Ovary (tissue), 9 donors: ENCODE data around the gene SCYL1. TPM values are rescaled to one million over a fixed set of nuclear protein-coding genes. Genes with fewer than 3 reads are reported as not detected.

Experiments used
- DNase-seq, 5 donors: peaks; one replicate each; pipeline ENCODE4 v3.0.0-alpha.2; 2019 to 2020
- H3K27ac ChIP-seq, 2 donors: fragments of 200-600 bp; one replicate each; pipeline versions ENCODE4 v1.5.1 to v1.8.0; 2019 to 2022
- H3K27me3 ChIP-seq: fragments of 200-600 bp; one replicate; pipeline ENCODE4 v1.8.0; 2022
- H3K36me3 ChIP-seq: fragments of 200-600 bp; sonication (generic); one replicate; pipeline ENCODE4 v1.5.1; 2019
- H3K4me1 ChIP-seq: one replicate; pipeline ENCODE4 v1.8.1; 2013; ENCODE audit warnings: mild to moderate bottlenecking, moderate library complexity; ENCODE audit not compliant: insufficient read depth
- H3K4me3 ChIP-seq: fragments of 200-600 bp; sonication (generic); one replicate; pipeline ENCODE4 v1.5.1; 2017
- H3K9me3 ChIP-seq, 2 donors: fragments of 200-600 bp in 1 of 2; sonication (generic) in 1 of 2; one replicate each; pipeline versions ENCODE4 v1.5.1 to v1.8.1; 2013 to 2019; ENCODE audit warnings: mild to moderate bottlenecking in 1 of 2, moderate library complexity in 1 of 2
- EP300 ChIP-seq: sonication (generic); formaldehyde crosslinking; IDR thresholded peaks from one replicate; pipeline ENCODE4 v1.6.1; 2017; ENCODE audit warnings: antibody characterized with exemption
- POLR2A ChIP-seq: fragments of 450-650 bp; IDR thresholded peaks from one replicate; pipeline ENCODE4 v1.6.1; 2017; ENCODE audit warnings: antibody characterized with exemption, mild to moderate bottlenecking, moderate library complexity
- WGBS, 3 donors: extraction: QIAGEN DNeasy Blood & Tissue Kit in 1 of 3; methylation state at CpG; one replicate each; pipeline versions ENCODE4 v1.1.5 to v1.1.7; 2013 to 2017; 5-methylcytosine and 5-hydroxymethylcytosine counted together
- intact Hi-C, 4 donors: fragments of 100-400 bp; cut with DNase I; formaldehyde crosslinking; loops; one replicate each; pipeline versions ENCODE4 v1.11.0 to v1.15.1; 2022 to 2023
- polyA plus RNA-seq, 2 donors: library from polyadenylated mRNA; stranded (reverse); fragments of 200-250 nt in 1 of 2; fragments of 350-450 nt in 1 of 2; fragmentation: Illumina TruSeq in 1 of 2; extraction: RNeasy Lipid Tissue Mini Kit (QIAGEN cat#74804) in 1 of 2; gene quantifications; one replicate each; pipeline ENCODE4 v1.2.3, GENCODE V29; 2013 to 2014
- total RNA-seq, 7 donors: library from RNA; depleted of rRNA in 2 of 7; stranded (reverse); fragments of >200 nt in 2 of 7; fragmentation: NEBNext Ultra II Directional in 3 of 7; extraction: Animal tissue kit (Norgen Biotek cat#: 25700) in 3 of 7; gene quantifications; one replicate each; pipeline versions ENCODE4 v1.1.0 to v1.2.4, GENCODE V29; 2016 to 2023
- TF ChIP-seq, protein P1 (sequence below), 3 donors: fragments of 450-650 bp in 2 of 3; fragments of 200-600 bp in 1 of 3; IDR thresholded peaks; one replicate each; pipeline versions ENCODE4 v1.5.1 to v1.8.0; 2016 to 2022; ENCODE audit warnings: antibody characterized with exemption in 3 of 3, mild to moderate bottlenecking in 1 of 3
- donor health status: DM: no; HTN: no; CAD: no; lungs with moderate emphysema.
- donor health status: DM: no; HTN: no; CAD: no.
- donor health status: Bipolar disorder and iron deficiency.
- donor health status: DM: yes; HTN: yes; CAD: no.
- donor health status: DM: no; HTN: no; CAD: no.
- donor health status: DM: yes; HTN: yes; CAD: no.

Gene SCYL1
- total and polyA plus RNA-seq, 9 donors, result 11.7 to 118 (median 86.6) TPM

DNA sequence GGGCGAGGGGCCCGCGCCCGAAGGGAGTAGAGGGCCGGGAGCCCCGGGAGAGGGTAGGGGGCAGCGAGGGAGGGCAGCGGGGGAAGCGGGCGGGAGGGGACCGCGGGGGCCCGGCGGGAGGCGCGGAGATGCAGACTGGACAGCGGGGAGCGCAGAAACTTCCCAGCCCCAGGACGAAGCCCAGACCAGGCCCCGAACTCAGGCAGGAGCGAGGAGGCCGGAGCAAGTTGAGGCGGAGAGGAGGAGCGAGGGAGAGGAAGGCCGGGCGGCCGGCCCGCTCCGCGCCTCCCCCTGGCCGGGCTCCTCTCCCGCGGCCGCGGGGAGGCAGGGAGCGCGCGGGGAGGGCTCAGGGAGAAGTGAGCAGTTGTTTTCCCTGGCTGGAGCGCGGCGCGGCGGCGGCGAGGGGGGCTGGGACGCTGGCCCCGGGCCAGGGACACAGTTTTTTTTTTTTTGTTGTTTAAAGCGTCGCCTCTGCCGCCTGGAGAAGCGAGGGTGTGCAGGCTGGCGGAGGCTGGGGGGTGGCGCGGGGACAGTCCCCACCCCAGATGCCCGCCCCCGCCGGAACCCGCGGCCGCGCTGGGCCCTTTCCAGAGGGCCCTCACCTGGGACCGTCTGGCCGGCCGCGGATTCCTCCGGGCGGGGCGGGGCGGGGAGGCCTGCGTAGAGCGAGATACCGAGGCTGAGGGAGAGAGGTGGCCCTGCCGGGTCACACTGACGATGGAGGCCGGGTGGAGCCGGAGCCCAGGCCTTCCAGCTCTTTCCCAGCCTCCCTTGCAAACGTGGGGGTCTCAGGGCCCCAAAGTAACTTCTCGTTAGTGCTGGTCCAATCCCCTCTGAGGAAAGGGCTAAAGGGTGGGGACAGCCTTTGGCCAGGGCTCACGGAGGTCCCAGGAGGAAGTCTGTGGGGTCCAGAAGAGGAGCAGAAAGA, 33.4 kb downstream of the SCYL1 start, which contains the start of gene LTBP3:
Gene LTBP3 (minus strand): TSS at position 358 of the 928 bp plus-strand sequence. CDS start 400 bp downstream, outside the sequence.
- intact Hi-C loops, result no loop called here
- TF ChIP-seq, protein P1, sequence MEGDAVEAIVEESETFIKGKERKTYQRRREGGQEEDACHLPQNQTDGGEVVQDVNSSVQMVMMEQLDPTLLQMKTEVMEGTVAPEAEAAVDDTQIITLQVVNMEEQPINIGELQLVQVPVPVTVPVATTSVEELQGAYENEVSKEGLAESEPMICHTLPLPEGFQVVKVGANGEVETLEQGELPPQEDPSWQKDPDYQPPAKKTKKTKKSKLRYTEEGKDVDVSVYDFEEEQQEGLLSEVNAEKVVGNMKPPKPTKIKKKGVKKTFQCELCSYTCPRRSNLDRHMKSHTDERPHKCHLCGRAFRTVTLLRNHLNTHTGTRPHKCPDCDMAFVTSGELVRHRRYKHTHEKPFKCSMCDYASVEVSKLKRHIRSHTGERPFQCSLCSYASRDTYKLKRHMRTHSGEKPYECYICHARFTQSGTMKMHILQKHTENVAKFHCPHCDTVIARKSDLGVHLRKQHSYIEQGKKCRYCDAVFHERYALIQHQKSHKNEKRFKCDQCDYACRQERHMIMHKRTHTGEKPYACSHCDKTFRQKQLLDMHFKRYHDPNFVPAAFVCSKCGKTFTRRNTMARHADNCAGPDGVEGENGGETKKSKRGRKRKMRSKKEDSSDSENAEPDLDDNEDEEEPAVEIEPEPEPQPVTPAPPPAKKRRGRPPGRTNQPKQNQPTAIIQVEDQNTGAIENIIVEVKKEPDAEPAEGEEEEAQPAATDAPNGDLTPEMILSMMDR (IDR thresholded peaks at IDR 0.05), result no peak
- peak; percentile 26 for TF ChIP-seq POLR2A
- peak; percentile 85 to 90 (median 88) for DNase-seq
- Histone ChIP-seq H3K27ac (peak within 1 kb of the TSS; percentile 95 to 100), H3K9me3 (no peaks in the 10 kb centered on the region), H3K4me3 (peak within 1 kb of the TSS; percentile 55), H3K4me1 (peaks cover 32% of the 10 kb centered on the region), H3K36me3 (no peaks in the 10 kb centered on the region), H3K27me3 (no peaks in the 10 kb centered on the region)
- 0 to 1% (median 0%) methylated on average over 52 to 79 of the region's 79 CpGs for WGBS, 3 donors

DNA sequence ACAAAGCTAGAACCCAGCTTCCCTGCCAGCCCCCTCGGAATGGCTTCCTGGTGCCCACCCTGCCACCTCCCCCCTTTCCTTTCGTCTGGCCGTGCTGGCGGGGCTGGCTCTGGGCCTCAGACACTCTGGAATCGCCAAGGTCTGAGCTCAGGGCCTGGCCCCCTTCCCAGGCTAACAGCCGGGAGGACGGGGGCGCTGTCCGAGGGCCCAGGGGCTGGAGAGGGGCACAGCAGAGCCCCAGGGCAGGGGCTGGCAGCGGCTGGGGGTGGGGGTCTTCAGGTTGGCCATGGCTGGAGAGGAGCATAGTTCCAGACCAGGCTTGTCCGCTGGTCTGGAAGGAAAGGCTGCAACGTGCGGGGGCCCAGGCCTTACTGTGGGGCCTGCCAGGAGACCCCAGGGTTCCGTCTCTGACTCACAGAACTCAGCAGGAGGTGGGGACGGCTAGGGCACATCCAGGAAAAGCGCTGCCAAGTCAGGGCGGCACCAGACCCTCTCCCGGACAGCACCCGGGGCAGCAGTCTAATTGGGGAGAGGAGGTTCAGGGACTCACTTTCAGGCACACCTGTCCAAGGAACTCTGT, 34.1 kb downstream of the SCYL1 start:
- WGBS, 3 donors, result 16 to 25% (median 21%) methylated on average over 11 to 19 of the region's 19 CpGs
- intact Hi-C loops, result no loop called here
- Histone ChIP-seq H3K36me3 (no peaks in the 10 kb centered on the region), H3K27me3 (no peaks in the 10 kb centered on the region), H3K27ac (peak overlapping the region; percentile 95 to 100), H3K9me3 (no peaks in the 10 kb centered on the region), H3K4me3 (peak overlapping the region; percentile 55), H3K4me1 (peaks cover 32% of the 10 kb centered on the region)
- TF ChIP-seq EP300, result no peak
- TF ChIP-seq POLR2A, result no peak
- TF ChIP-seq, protein P1 (IDR thresholded peaks at IDR 0.05), result no peak
- peak; percentile 83 to 91 (median 89) for DNase-seq

DNA sequence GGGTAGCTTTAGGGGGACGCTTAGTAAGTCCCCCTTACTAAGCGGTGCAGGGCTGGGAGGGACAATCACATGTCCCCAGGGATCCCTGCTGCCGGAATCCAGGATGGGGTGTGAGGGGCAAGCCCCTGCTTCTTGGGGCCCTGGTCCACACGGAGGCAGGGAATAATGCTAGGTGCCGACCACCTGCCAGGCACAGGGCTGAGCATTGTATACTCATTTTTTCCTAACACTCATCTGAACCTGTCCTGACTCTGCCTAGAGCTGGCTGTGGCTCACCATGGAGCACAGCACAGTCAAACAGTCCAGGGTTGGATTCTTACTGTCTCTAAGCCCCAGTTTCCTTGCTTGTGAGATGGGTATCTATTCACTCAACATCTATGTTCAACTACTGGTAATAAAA, 34.7 kb downstream of the SCYL1 start:
- Histone ChIP-seq H3K36me3 (no peaks in the 10 kb centered on the region), H3K4me3 (no peak overlapping the region), H3K27me3 (no peaks in the 10 kb centered on the region), H3K4me1 (peaks cover 32% of the 10 kb centered on the region), H3K27ac (peak overlapping the region; percentile 95 to 100), H3K9me3 (no peaks in the 10 kb centered on the region)
- TF ChIP-seq, protein P1 (IDR thresholded peaks at IDR 0.05), result no peak
- TF ChIP-seq EP300 (no peak), POLR2A (no peak)
- intact Hi-C loops, result no loop called here
- WGBS, 3 donors, result 56 to 60% (median 58%) methylated on average over 5 of the region's 5 CpGs
- peak in 1 of 5 donors; percentile 48 for DNase-seq

DNA sequence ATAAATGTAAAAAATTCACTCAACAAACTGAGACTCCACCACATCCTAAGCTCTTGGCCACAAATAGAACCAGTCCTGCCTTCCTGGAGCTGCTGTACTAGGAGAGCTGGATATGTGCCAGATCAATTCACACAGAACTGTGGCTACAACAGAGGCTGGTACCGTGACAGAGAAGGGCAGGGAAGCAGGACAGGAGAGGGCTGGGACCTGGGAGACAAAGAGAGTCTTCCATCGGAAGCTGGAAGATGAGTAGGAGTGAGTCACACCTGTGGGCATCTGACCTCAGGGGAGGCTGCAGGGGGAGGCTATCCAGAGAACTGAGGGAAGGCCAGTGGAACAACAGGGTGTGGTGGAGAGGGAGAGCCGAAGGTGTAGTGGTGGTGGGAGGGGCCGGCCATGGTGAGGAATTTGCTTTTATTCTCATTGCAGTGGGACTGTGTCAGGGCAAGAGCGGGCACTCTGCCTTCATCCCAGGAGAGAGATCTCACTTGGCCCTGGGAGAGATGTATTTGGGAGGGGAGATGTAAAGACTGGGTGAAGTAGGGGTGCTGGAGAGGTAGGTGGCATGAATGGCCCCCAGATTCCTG, 35.2 kb downstream of the SCYL1 start:
- TF ChIP-seq POLR2A (no peak), EP300 (no peak)
- TF ChIP-seq, protein P1 (IDR thresholded peaks at IDR 0.05), result no peak
- Histone ChIP-seq H3K27ac (peak overlapping the region; percentile 80 to 100), H3K36me3 (no peaks in the 10 kb centered on the region), H3K9me3 (no peaks in the 10 kb centered on the region), H3K4me3 (no peak overlapping the region), H3K4me1 (peaks cover 32% of the 10 kb centered on the region), H3K27me3 (no peaks in the 10 kb centered on the region)
- intact Hi-C loops, result no loop called here
- 34 to 41% (median 36%) methylated on average over 5 of the region's 5 CpGs for WGBS, 3 donors
- peak in 2 of 5 donors; percentile 50 to 54 for DNase-seq
